ENCODE results near the gene SLC15A4. TPM values are rescaled to one million over a fixed set of nuclear protein-coding genes. Genes with fewer than 3 reads are reported as not detected.

Gene SLC15A4
- total and polyA plus RNA-seq, 2 of the 13 experiments (the other 11 are each of a cell fraction or from before 2014, with no cell fraction given): 17.3 to 22.7 TPM

GRCh38 chr12:128792881-128793280 lies 30.9 kb downstream of the SLC15A4 start:
- H3K9ac ChIP-seq (ENCODE audit: insufficient read depth, low read depth, low read length): no peak overlapping the region
- H3K9me3 ChIP-seq (ENCODE audit: low read length): no peaks in the 10 kb centered on the region
- ATAC-seq (no peak), FAIRE-seq (no peak), DNase-seq (ENCODE audit: low spot score) (no peak)
- H3K27me3 ChIP-seq (ENCODE audit: control insufficient read depth in 1 of 2, insufficient read depth in 2 of 2, low read length in 2 of 2): no peaks in the 10 kb centered on the region
- no peak overlapping the region for H3K4me2 ChIP-seq (ENCODE audit: low read depth, low read length)
- H4K20me1 ChIP-seq (ENCODE audit: insufficient read depth, low read length): 0 out of 2 replicates have a peak, but pooled peaks cover 3% of the 10 kb centered on the region
- intact Hi-C loops (cut with micrococcal nuclease; ENCODE audit: unreplicated experiment): no loop called here
- no peak overlapping the region for H3K4me3 ChIP-seq (replicated peaks in 1 of 3; ENCODE audit: insufficient read depth in 1 of 3, low read depth in 2 of 3, low read length in 3 of 3)
- H3K36me3 ChIP-seq (replicated peaks in 1 of 2; ENCODE audit: control insufficient read depth in 1 of 2, insufficient read depth in 2 of 2, low read length in 2 of 2): peaks cover 24 to 45% of the 10 kb centered on the region in 2 experiments
- CTCF ChIA-PET (ENCODE audit: low intra/inter-chr PET ratio, low total read pairs): no interaction called here
- POLR2A ChIA-PET: no interaction called here
- no peak overlapping the region for H3K27ac ChIP-seq (ENCODE audit: extremely low read length, insufficient read depth, low read length)
- H3K79me2 ChIP-seq (ENCODE audit: insufficient read depth, low read length): no peaks in the 10 kb centered on the region
- BruUV-seq (replicated peaks): no TSS peak
- no peaks in the 10 kb centered on the region for H3K4me1 ChIP-seq (ENCODE audit: insufficient read depth, low read length)
- H2AFZ ChIP-seq (ENCODE audit: low read length): no peak overlapping the region
- in situ Hi-C loops (cut with HindIII; ENCODE audit: extremely low pct_ligation_motif_present, low pct_unique_long_range_greater_than_20kb): no loop called here
- WGBS (ENCODE audit: low lambda C conversion rate): 96% methylated on average over 17 of the region's 17 CpGs
- no peak for TF ChIP-seq REXO4 (CRISPR knock-in tag; IDR thresholded peaks at IDR 0.05; ENCODE audit: borderline replicate concordance)
- TF ChIP-seq, protein P1, sequence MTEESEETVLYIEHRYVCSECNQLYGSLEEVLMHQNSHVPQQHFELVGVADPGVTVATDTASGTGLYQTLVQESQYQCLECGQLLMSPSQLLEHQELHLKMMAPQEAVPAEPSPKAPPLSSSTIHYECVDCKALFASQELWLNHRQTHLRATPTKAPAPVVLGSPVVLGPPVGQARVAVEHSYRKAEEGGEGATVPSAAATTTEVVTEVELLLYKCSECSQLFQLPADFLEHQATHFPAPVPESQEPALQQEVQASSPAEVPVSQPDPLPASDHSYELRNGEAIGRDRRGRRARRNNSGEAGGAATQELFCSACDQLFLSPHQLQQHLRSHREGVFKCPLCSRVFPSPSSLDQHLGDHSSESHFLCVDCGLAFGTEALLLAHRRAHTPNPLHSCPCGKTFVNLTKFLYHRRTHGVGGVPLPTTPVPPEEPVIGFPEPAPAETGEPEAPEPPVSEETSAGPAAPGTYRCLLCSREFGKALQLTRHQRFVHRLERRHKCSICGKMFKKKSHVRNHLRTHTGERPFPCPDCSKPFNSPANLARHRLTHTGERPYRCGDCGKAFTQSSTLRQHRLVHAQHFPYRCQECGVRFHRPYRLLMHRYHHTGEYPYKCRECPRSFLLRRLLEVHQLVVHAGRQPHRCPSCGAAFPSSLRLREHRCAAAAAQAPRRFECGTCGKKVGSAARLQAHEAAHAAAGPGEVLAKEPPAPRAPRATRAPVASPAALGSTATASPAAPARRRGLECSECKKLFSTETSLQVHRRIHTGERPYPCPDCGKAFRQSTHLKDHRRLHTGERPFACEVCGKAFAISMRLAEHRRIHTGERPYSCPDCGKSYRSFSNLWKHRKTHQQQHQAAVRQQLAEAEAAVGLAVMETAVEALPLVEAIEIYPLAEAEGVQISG (CRISPR knock-in tag; IDR thresholded peaks at IDR 0.05): no peak
- TF ChIP-seq PHB2 (IDR thresholded peaks at IDR 0.05; ENCODE audit: partially characterized antibody): no peak
- TF ChIP-seq, protein P2, sequence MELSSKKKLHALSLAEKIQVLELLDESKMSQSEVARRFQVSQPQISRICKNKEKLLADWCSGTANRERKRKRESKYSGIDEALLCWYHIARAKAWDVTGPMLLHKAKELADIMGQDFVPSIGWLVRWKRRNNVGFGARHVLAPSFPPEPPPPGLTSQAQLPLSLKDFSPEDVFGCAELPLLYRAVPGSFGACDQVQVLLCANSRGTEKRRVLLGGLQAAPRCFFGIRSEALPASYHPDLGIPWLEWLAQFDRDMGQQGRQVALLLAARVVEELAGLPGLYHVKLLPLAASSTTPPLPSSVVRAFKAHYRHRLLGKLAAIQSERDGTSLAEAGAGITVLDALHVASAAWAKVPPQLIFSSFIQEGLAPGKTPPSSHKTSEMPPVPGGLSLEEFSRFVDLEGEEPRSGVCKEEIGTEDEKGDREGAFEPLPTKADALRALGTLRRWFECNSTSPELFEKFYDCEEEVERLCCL (CRISPR knock-in tag; IDR thresholded peaks at IDR 0.05; ENCODE audit: borderline replicate concordance): no peak
- TF ChIP-seq RBM39 (IDR thresholded peaks at IDR 0.05; ENCODE audit: low read depth, low read length, poor library complexity, severe bottlenecking): no peak
- TF ChIP-seq, protein P3, sequence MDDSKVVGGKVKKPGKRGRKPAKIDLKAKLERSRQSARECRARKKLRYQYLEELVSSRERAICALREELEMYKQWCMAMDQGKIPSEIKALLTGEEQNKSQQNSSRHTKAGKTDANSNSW (CRISPR knock-in tag; IDR thresholded peaks at IDR 0.05; ENCODE audit: borderline replicate concordance): no peak
- no peak for TF ChIP-seq ZNF451 (CRISPR knock-in tag; IDR thresholded peaks at IDR 0.05)
- no peak for TF ChIP-seq SRSF4 (IDR thresholded peaks at IDR 0.05; ENCODE audit: low read depth, low read length, poor library complexity, severe bottlenecking)
- no peak for TF ChIP-seq ZNF264 (CRISPR knock-in tag; IDR thresholded peaks at IDR 0.05)
- no peak for TF ChIP-seq ATAD3A (CRISPR knock-in tag; IDR thresholded peaks at IDR 0.05)
- TF ChIP-seq ZNF160 (CRISPR knock-in tag; IDR thresholded peaks at IDR 0.05): no peak
- no peak for TF ChIP-seq AHR (CRISPR knock-in tag; IDR thresholded peaks at IDR 0.05)
- TF ChIP-seq CENPT (CRISPR knock-in tag; IDR thresholded peaks at IDR 0.05; ENCODE audit: low read depth): no peak
- no peak for TF ChIP-seq NFATC3 (CRISPR knock-in tag; IDR thresholded peaks at IDR 0.05)
- TF ChIP-seq DNMT3B (CRISPR knock-in tag; conservative IDR thresholded peaks at IDR 0.05): no peak
- TF ChIP-seq PLSCR1 (CRISPR knock-in tag; IDR thresholded peaks at IDR 0.05; ENCODE audit: borderline replicate concordance): no peak
- no peak for TF ChIP-seq RAD51 (IDR thresholded peaks at IDR 0.05; ENCODE audit: borderline replicate concordance)
